GM10248 (cell line): ENCODE data around the gene GSTO2.
"Not testable (repeated sequence)": the region's sequence is repeated elsewhere in the genome, so short reads cannot be mapped to it uniquely, and the experiment has no call there.

Experiments
- CTCF ChIA-PET: fragments of 300-600 bp; sonication (Branson Sonifier 250); formaldehyde crosslinking; extraction: SDS; loops from one replicate; lab custom pipeline; 2021; ENCODE audit warnings: antibody characterized with exemption; lab: Yijun Ruan, JAX
- POLR2A ChIA-PET: fragments of 350-650 bp; sonication (Branson Sonifier 250); formaldehyde crosslinking; extraction: SDS; loops from one replicate; lab custom pipeline; 2020; ENCODE audit warnings: antibody characterized with exemption; lab: Yijun Ruan, JAX
- DNase-seq: peaks from one replicate; pipeline ENCODE4 v3.0.0; 2012; ENCODE audit errors: extremely low spot score
- TF ChIP-seq, protein P1 (sequence below): IDR thresholded peaks from 2 replicates; pipeline ENCODE4 v1.5.1; 2012; ENCODE audit warnings: mild to moderate bottlenecking, low read depth; ENCODE audit errors: extremely low read depth, missing control alignments, control extremely low read depth

The GSTO2 gene

DNA sequence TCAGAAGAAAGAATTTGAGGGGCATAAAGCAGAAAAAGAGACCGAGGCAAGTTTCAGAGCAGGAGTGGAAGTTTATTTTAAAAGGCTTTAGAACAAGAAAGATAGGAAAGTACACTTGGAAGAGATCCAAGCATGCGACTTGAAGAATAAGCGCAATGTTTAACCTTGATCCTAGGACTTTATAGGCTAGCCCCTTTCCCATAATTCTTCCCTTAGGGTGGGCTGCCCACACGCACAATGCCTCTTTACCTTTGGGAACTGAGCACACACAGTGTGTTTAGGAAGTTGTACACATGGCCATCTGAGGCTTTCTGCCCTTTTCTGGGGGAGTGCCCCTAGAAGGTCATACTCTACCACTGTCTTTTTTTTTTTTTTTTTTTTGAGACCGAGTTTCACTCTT lies 25.5 kb upstream of the GSTO2 start:
- TF ChIP-seq, protein P1, sequence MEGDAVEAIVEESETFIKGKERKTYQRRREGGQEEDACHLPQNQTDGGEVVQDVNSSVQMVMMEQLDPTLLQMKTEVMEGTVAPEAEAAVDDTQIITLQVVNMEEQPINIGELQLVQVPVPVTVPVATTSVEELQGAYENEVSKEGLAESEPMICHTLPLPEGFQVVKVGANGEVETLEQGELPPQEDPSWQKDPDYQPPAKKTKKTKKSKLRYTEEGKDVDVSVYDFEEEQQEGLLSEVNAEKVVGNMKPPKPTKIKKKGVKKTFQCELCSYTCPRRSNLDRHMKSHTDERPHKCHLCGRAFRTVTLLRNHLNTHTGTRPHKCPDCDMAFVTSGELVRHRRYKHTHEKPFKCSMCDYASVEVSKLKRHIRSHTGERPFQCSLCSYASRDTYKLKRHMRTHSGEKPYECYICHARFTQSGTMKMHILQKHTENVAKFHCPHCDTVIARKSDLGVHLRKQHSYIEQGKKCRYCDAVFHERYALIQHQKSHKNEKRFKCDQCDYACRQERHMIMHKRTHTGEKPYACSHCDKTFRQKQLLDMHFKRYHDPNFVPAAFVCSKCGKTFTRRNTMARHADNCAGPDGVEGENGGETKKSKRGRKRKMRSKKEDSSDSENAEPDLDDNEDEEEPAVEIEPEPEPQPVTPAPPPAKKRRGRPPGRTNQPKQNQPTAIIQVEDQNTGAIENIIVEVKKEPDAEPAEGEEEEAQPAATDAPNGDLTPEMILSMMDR, result no peak
- no peak for DNase-seq
- CTCF ChIA-PET, result no interaction called here
- POLR2A ChIA-PET, result no interaction called here

DNA sequence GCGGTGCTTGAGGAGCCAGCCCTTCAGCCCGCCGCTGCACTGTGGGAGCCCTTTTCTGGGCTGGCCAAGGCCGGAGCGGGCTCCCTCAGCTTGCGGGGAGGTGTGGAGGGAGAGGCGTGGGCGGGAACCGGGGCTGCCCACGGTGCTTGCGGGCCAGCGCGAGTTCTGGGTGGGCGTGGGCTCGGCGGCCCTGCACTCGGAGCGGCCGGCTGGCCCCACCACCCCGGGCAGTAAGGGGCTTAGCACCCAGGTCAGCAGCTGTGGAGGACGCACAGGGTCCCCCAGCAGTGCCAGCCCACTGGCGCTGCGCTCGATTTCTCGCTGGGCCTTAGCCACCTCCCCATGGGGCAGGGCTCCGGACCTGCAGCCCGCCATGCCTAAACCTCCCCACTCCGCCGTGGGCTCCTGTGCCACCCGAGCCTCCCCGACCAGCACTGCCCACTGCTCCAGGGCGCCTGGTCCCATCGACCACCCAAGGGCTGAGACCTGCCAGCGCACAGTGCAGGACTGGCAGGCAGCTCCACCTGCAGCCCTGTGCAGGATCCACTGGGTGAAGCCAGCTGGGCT lies 23.8 kb upstream of the GSTO2 start:
- TF ChIP-seq, protein P1, result no peak
- POLR2A ChIA-PET, result no interaction called here
- DNase-seq, result no peak
- CTCF ChIA-PET, result no interaction called here

DNA sequence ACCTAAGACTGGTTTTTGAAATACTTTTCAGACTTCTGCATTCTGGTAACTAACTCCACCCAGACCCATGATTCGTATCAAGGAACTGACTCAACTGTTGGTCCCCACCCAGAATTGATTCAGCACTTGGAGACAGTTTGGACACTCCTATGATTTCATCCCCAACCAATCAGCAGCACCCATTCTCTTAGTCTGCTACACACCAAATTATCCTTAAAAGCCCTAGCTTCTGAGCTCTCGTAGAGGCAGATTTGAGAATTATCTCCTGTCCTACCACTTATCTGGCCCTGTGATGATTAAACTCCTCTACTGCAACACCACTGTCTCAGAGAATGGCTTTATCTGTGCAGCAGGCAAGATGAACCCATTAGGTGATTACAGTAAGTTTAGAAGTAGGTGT lies 22.0 kb upstream of the GSTO2 start:
- POLR2A ChIA-PET, result no interaction called here
- TF ChIP-seq, protein P1, result no peak
- DNase-seq, result no peak
- CTCF ChIA-PET, result no interaction called here

DNA sequence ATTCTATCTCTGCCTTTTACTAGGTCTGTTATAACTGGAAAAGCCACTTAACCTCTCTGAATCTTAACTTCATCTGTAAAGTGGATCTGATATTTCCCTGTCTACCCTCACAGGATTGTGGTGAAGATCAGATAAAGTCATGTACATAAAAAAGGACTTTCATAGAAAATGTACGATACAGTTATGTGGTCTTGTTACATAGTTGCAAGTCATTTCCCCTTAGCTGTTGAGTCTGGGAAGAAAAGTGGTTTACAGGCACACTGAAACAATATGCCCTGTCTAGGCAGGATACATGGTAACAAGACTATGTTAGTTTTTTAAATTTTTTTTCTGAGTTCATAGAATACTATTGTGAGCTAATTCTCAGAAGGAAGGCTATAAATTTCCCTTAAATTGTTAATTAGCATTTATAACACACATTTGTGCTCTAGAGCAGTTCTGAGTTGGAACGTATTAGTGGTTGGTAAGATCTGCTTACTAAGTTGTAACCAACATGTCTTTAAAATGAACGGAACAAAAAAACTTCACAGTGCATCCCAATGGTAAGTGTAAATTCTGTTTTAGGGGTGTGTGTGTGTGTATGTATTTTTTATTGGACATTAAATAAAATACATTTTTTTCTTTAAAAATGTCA lies 21.4 kb upstream of the GSTO2 start:
- ChIA-PET CTCF (interaction anchor here (1.0 to 1.3 kb wide), 4 partner anchors 10 to 233 kb away, joined by 3 read pairs; partner anchors contain the start of gene CFAP43), POLR2A (no interaction called here)
- TF ChIP-seq, protein P1, result no peak
- no peak for DNase-seq

DNA sequence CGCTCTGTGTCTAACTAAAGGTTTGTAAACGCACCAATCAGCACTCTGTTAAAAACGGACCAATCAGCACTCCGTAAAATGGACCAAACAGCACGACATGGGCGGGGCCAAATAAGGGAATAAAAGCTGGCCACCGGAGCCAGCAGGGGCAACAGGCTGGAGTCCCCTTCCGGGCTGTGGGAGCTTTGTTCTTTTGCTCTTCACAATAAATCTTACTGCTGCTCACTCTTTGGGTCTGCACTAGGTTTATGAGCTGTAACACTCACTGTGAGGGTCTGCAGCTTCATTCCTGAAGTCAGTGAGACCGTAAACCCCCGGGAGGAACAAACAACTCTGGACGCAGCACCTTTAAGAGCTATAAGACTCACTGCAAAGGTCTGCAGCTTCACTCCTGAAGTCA lies 20.1 kb upstream of the GSTO2 start:
- CTCF ChIA-PET, result interaction anchor here (0.8 to 1.3 kb wide), 3 partner anchors 11 to 43 kb away, joined by 3 to 5 read pairs (median 3); no protein-coding TSS in a partner anchor
- DNase-seq, POLR2A ChIA-PET: not testable (repeated sequence)

GRCh38 chr10:104250371-104250770 lies 18.6 kb upstream of the GSTO2 start:
- DNase-seq, result no peak
- ChIA-PET POLR2A (no interaction called here), CTCF (interaction anchor here (1.0 to 1.3 kb wide), 2 partner anchors 12 to 28 kb away, joined by 3 to 5 read pairs; no protein-coding TSS in a partner anchor)
- TF ChIP-seq, protein P1, result no peak

- TF ChIP-seq, protein P1, result no peak
- POLR2A ChIA-PET, result no interaction called here
- CTCF ChIA-PET, result no interaction called here
- no peak for DNase-seq
Measured at GRCh38 chr10:104251443-104251842, 17.5 kb upstream of the GSTO2 start.
